Cardiac muscle cell (in vitro differentiated cells and primary cell): Measurements from ENCODE around the gene ERMN. TPM values are rescaled to one million over a fixed set of nuclear protein-coding genes. Genes with fewer than 3 reads are reported as not detected.
"Not testable (repeated sequence)": the region's sequence is repeated elsewhere in the genome, so short reads cannot be mapped to it uniquely, and the experiment has no call there.

Source experiments
- DNase-seq, 2 donors: peaks; one replicate each; pipeline versions ENCODE4 v3.0.0 to v3.0.0-alpha.2; 2010 to 2017; ENCODE audit warnings: low read depth in 1 of 2, low spot score in 1 of 2
- H3K27ac ChIP-seq: fragments of 200-600 bp; sonication (generic); 2 replicates; pipeline ENCODE4 v1.5.1; 2016
- H3K27me3 ChIP-seq: fragments of 200-600 bp; sonication (generic); 2 replicates; pipeline ENCODE4 v1.6.0; 2016; ENCODE audit warnings: control low read depth
- H3K36me3 ChIP-seq: fragments of 200-600 bp; sonication (generic); 2 replicates; pipeline ENCODE4 v1.5.1; 2016; ENCODE audit warnings: control low read depth
- H3K4me1 ChIP-seq: fragments of 200-600 bp; sonication (generic); 2 replicates; pipeline ENCODE4 v1.8.1; 2017; ENCODE audit warnings: low read depth, mild to moderate bottlenecking, mixed run types
- H3K4me3 ChIP-seq: fragments of 200-600 bp; sonication (generic); 2 replicates; pipeline ENCODE4 v1.5.1; 2016; ENCODE audit warnings: mild to moderate bottlenecking
- H3K9me3 ChIP-seq: fragments of 200-600 bp; sonication (generic); 2 replicates; pipeline ENCODE4 v1.5.1; 2017; ENCODE audit warnings: low read depth, mild to moderate bottlenecking, control low read depth
- CTCF ChIP-seq: IDR thresholded peaks from 2 replicates; pipeline ENCODE4 v1.5.1; 2012; ENCODE audit warnings: low read depth, mild to moderate bottlenecking, low read length
- polyA plus RNA-seq: library from polyadenylated mRNA; unstranded; fragments of >200 nt; fragmentation: Nextera tagmentation; extraction: Ambion mirVana; gene quantifications from 2 replicates; pipeline ENCODE4 v1.2.1, GENCODE V29; 2016
- total RNA-seq: library from RNA; depleted of rRNA; stranded (reverse); fragments of >200 nt; gene quantifications from 2 replicates; pipeline ENCODE4 v1.2.3, GENCODE V29; 2016

The ERMN gene
- total and polyA plus RNA-seq, 2 experiments from 2014 or later, result 0.80 TPM; not detected in 1

GRCh38 chr2:157348291-157348921 is 22.8 kb upstream of the ERMN start:
- H3K27ac ChIP-seq, result no peak overlapping the region
- H3K4me1 ChIP-seq, result no peaks in the 10 kb centered on the region
- no peak overlapping the region for H3K4me3 ChIP-seq
- no peak for DNase-seq
- no peaks in the 10 kb centered on the region for H3K36me3 ChIP-seq
- H3K27me3 ChIP-seq, result no peaks in the 10 kb centered on the region
- no peak for TF ChIP-seq CTCF
- H3K9me3 ChIP-seq, result no peaks in the 10 kb centered on the region

GRCh38 chr2:157345647-157346389 is 20.2 kb upstream of the ERMN start:
- TF ChIP-seq CTCF, result no peak

GRCh38 chr2:157341381-157341780 is 15.8 kb upstream of the ERMN start:
- not testable (repeated sequence) for H3K4me1 ChIP-seq, H3K36me3 ChIP-seq, H3K27ac ChIP-seq, H3K4me3 ChIP-seq, H3K27me3 ChIP-seq, H3K9me3 ChIP-seq
- peak in 1 of 2 donors; percentile 52 for DNase-seq

More at GRCh38 chr2:157345647-157346389, 20.2 kb upstream of the ERMN start:
- H3K27me3 ChIP-seq, result no peaks in the 10 kb centered on the region
- no peaks in the 10 kb centered on the region for H3K36me3 ChIP-seq
- H3K27ac ChIP-seq, result no peak overlapping the region
- H3K9me3 ChIP-seq, result no peaks in the 10 kb centered on the region
- DNase-seq, result no peak
- H3K4me3 ChIP-seq, result no peak overlapping the region
- no peaks in the 10 kb centered on the region for H3K4me1 ChIP-seq

GRCh38 chr2:157339965-157340655 is 14.5 kb upstream of the ERMN start:
- DNase-seq, result no peak
- Histone ChIP-seq H3K36me3 (no peaks in the 10 kb centered on the region), H3K4me1 (no peaks in the 10 kb centered on the region), H3K27me3 (no peaks in the 10 kb centered on the region), H3K27ac (no peak overlapping the region), H3K4me3 (no peak overlapping the region), H3K9me3 (no peaks in the 10 kb centered on the region)
- no peak for TF ChIP-seq CTCF

- Histone ChIP-seq H3K9me3 (no peaks in the 10 kb centered on the region), H3K36me3 (no peaks in the 10 kb centered on the region), H3K4me3 (no peak overlapping the region), H3K27me3 (no peaks in the 10 kb centered on the region), H3K4me1 (no peaks in the 10 kb centered on the region), H3K27ac (no peak overlapping the region)
- no peak for DNase-seq
- TF ChIP-seq CTCF, result no peak
Observed at GRCh38 chr2:157337978-157338377, 12.4 kb upstream of the ERMN start.
